Measurements from ENCODE around the gene SLC25A11. TPM values are rescaled to one million over a fixed set of nuclear protein-coding genes. Genes with fewer than 3 reads are reported as not detected.

Gene SLC25A11
- total RNA-seq, 1 donor from 2014 or later, result 59.5 TPM

DNA sequence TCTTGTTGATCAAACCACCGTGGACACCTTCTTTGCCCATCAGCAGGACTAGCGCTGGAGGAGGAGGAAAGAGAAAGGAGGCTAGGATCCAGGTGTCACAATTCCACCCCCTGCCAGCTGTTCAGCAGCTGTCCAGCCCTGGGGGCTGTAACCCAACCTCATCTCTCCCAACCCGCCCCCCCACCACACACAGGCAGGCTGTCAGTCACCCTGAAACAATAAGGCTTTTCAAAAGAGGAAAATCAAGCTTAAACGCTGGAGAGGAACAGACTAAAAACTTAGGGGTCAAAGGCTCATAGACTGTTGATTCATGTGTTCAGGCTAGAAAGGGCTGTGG, 6.1 kb upstream of the SLC25A11 start:
- H3K4me1 ChIP-seq (ENCODE audit: control insufficient read depth in 3 of 3, insufficient read depth in 3 of 3, low read length in 3 of 3), result peaks cover 42 to 66% (median 50%) of the 10 kb centered on the region in 3 donors
- peak overlapping the region; percentile 58 to 95 (median 68) for H3K4me3 ChIP-seq (ENCODE audit: low read length in 3 of 3)
- H3K36me3 ChIP-seq (ENCODE audit: control insufficient read depth in 3 of 3, insufficient read depth in 3 of 3, low read length in 3 of 3), result peaks cover 38 to 42% (median 41%) of the 10 kb centered on the region in 3 donors
- H3K27me3 ChIP-seq (ENCODE audit: control insufficient read depth in 3 of 3, insufficient read depth in 3 of 3, low read length in 3 of 3), result no peaks in the 10 kb centered on the region
- H3K9me3 ChIP-seq (ENCODE audit: control insufficient read depth in 3 of 3, low read length in 3 of 3), result no peaks in the 10 kb centered on the region
- peak overlapping the region; percentile 98 for H3K27ac ChIP-seq (ENCODE audit: low read depth, low read length)
- peak overlapping the region in 2 of 3 donors; percentile 51 to 65 for H3K9ac ChIP-seq (ENCODE audit: low read depth in 1 of 3, low read length in 3 of 3)

DNA sequence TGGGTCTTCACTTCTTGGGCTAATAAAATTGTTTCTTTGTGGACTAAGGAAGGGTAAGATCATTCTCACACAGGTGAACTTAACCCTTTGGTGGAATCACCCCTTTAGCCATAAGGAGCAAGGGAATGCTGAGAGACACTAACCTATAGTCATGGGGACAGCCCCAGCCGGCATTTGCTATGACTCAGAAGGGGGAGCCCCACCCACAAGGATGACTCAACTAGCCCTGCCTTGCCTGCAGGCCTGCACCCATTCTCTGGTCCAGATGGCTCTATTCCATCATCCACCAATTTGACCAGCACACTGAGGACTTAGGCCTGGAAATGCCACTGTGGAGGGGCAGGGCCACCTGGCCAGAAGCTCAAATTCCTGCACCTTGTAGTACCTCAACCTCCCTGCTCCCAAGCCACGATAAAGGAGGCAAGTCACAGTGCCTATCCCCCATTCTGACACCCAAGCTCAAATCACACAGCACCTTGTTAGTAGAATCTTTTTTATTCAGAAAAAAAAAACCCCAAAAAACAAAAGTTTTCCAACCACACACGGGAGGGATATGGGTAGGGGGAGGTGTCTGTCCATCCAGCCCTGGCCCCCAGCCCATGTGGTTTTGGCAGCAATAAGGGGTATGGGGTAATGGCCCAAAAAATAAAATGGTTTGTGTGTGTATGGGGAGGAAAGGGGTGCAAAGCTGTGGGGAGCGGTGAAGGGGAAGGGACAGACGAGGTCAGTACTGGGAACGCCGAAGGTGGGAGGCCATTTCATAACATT, 5.5 kb upstream of the SLC25A11 start:
- Histone ChIP-seq H3K27ac (ENCODE audit: low read depth, low read length) (peak overlapping the region; percentile 81), H3K4me1 (ENCODE audit: control insufficient read depth in 3 of 3, insufficient read depth in 3 of 3, low read length in 3 of 3) (peaks cover 42 to 66% (median 49%) of the 10 kb centered on the region in 3 donors), H3K4me3 (ENCODE audit: low read length in 3 of 3) (peak overlapping the region; percentile 23 to 46 (median 45)), H3K27me3 (ENCODE audit: control insufficient read depth in 3 of 3, insufficient read depth in 3 of 3, low read length in 3 of 3) (no peaks in the 10 kb centered on the region), H3K9ac (ENCODE audit: low read depth in 1 of 3, low read length in 3 of 3) (peak overlapping the region; percentile 43 to 65 (median 51)), H3K9me3 (ENCODE audit: control insufficient read depth in 3 of 3, low read length in 3 of 3) (no peaks in the 10 kb centered on the region), H3K36me3 (ENCODE audit: control insufficient read depth in 3 of 3, insufficient read depth in 3 of 3, low read length in 3 of 3) (peaks cover 38 to 42% (median 41%) of the 10 kb centered on the region in 3 donors)

DNA sequence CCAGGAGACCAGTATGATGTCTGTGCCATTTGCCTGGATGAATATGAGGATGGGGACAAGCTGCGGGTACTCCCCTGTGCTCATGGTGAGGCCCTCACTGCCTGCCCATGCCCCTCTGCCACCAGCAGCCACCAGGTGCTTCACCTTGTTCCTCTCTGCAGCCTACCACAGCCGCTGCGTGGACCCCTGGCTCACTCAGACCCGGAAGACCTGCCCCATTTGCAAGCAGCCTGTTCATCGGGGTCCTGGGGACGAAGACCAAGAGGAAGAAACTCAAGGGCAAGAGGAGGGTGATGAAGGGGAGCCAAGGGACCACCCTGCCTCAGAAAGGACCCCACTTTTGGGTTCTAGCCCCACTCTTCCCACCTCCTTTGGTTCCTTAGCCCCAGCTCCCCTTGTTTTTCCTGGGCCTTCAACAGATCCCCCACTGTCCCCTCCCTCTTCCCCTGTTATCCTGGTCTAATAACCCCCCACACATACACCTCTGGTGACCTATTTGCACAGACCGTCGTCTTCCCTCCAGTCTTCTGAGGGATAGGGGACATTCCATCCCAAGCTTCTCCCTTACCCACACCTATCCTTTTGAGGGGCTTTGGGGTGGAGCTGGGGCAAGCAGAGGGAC, 4.8 kb upstream of the SLC25A11 start:
- Histone ChIP-seq H3K27ac (ENCODE audit: low read depth, low read length) (peak overlapping the region; percentile 81), H3K4me3 (ENCODE audit: low read length in 3 of 3) (peak overlapping the region in 1 of 3 donors; percentile 46), H3K4me1 (ENCODE audit: control insufficient read depth in 3 of 3, insufficient read depth in 3 of 3, low read length in 3 of 3) (peaks cover 42 to 62% (median 47%) of the 10 kb centered on the region in 3 donors), H3K27me3 (ENCODE audit: control insufficient read depth in 3 of 3, insufficient read depth in 3 of 3, low read length in 3 of 3) (no peaks in the 10 kb centered on the region), H3K9ac (ENCODE audit: low read depth in 1 of 3, low read length in 3 of 3) (peak overlapping the region; percentile 16 to 53 (median 51)), H3K36me3 (ENCODE audit: control insufficient read depth in 3 of 3, insufficient read depth in 3 of 3, low read length in 3 of 3) (peaks cover 38 to 42% (median 41%) of the 10 kb centered on the region in 3 donors), H3K9me3 (ENCODE audit: control insufficient read depth in 3 of 3, low read length in 3 of 3) (no peaks in the 10 kb centered on the region)

DNA sequence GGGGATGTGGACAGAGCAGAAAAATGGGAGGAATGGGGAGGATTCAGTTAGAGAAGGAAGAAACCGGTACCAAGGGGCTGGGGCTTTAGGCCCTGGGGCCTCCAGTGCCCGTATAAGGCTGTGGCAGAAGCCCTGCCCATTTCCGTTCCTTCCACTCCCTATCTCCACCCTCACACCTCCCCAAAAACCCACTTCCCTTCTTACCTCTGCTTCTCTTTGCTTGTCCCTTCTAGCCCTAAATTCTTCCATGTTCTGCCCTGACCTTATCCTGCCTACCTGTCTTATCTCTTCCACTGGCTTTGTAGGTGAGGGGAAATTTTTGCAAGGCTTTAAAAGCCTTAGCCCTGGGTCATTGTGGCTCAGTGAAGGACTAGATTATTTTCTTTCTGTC, 4.3 kb upstream of the SLC25A11 start:
- H3K4me3 ChIP-seq (ENCODE audit: low read length in 3 of 3), result no peak overlapping the region
- H3K36me3 ChIP-seq (ENCODE audit: control insufficient read depth in 3 of 3, insufficient read depth in 3 of 3, low read length in 3 of 3), result peaks cover 38 to 44% (median 41%) of the 10 kb centered on the region in 3 donors
- H3K27me3 ChIP-seq (ENCODE audit: control insufficient read depth in 3 of 3, insufficient read depth in 3 of 3, low read length in 3 of 3), result no peaks in the 10 kb centered on the region
- H3K9me3 ChIP-seq (ENCODE audit: control insufficient read depth in 3 of 3, low read length in 3 of 3), result no peaks in the 10 kb centered on the region
- peak overlapping the region; percentile 81 for H3K27ac ChIP-seq (ENCODE audit: low read depth, low read length)
- H3K9ac ChIP-seq (ENCODE audit: low read depth in 1 of 3, low read length in 3 of 3), result peak overlapping the region in 1 of 3 donors; percentile 51
- H3K4me1 ChIP-seq (ENCODE audit: control insufficient read depth in 3 of 3, insufficient read depth in 3 of 3, low read length in 3 of 3), result peaks cover 43 to 67% (median 49%) of the 10 kb centered on the region in 3 donors

DNA sequence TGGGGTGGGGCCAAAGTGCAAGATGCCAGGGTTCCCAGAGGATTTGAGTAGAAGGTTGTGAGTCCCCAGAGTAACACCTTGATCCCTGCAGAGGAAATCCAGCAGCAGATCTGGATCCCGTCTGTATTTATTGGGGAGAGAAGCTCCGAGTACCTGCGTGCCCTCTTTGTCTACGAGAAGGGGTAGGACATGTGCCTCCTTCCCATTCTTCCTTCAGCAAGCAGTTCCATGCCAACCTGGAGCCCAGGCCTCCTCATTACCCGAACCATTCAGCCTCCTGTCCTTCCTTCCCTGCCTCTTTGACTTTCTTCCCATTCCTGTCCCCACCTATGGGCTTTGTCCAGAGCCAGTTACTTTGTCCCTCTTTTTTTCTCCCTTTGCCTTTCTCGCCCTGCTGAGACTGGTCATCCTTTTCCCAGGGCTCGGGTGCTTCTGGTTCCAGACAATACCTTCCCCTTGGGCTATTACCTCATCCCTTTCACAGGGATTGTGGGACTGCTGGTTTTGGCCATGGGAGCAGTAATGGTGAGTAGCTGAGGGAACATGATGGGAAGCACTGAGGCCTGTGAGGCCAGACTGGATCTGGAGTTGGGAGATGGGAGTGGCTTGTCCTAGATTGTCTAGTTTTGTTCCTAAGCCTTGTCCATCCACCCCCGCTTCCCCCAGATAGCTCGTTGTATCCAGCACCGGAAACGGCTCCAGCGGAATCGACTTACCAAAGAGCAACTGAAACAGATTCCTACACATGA, 3.1 kb upstream of the SLC25A11 start:
- no peak overlapping the region for H3K27ac ChIP-seq (ENCODE audit: low read depth, low read length)
- H3K9me3 ChIP-seq (ENCODE audit: control insufficient read depth in 3 of 3, low read length in 3 of 3), result no peaks in the 10 kb centered on the region
- H3K9ac ChIP-seq (ENCODE audit: low read depth in 1 of 3, low read length in 3 of 3), result peak overlapping the region in 1 of 3 donors; percentile 33
- H3K4me3 ChIP-seq (ENCODE audit: low read length in 3 of 3), result no peak overlapping the region
- H3K27me3 ChIP-seq (ENCODE audit: control insufficient read depth in 3 of 3, insufficient read depth in 3 of 3, low read length in 3 of 3), result no peaks in the 10 kb centered on the region
- peaks cover 46 to 54% (median 46%) of the 10 kb centered on the region in 3 donors for H3K36me3 ChIP-seq (ENCODE audit: control insufficient read depth in 3 of 3, insufficient read depth in 3 of 3, low read length in 3 of 3)
- H3K4me1 ChIP-seq (ENCODE audit: control insufficient read depth in 3 of 3, insufficient read depth in 3 of 3, low read length in 3 of 3), result peaks cover 56 to 76% (median 59%) of the 10 kb centered on the region in 3 donors

DNA sequence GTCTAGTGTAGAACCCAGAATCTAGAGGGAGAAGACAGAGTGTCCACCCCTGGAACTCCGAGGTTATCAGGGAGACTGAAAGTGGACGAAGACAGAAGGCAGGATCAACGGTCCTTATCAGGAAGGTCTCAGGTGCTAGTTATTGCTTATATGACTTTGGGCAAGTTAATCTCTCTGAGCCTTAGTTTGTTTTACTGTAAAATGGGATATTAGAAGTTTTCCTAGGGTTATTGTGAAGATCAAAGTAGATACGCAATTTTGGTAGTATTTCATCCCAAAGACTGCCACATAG, 1.4 kb upstream of the SLC25A11 start:
- H3K27ac ChIP-seq (ENCODE audit: low read depth, low read length), result peak overlapping the region; percentile 92

DNA sequence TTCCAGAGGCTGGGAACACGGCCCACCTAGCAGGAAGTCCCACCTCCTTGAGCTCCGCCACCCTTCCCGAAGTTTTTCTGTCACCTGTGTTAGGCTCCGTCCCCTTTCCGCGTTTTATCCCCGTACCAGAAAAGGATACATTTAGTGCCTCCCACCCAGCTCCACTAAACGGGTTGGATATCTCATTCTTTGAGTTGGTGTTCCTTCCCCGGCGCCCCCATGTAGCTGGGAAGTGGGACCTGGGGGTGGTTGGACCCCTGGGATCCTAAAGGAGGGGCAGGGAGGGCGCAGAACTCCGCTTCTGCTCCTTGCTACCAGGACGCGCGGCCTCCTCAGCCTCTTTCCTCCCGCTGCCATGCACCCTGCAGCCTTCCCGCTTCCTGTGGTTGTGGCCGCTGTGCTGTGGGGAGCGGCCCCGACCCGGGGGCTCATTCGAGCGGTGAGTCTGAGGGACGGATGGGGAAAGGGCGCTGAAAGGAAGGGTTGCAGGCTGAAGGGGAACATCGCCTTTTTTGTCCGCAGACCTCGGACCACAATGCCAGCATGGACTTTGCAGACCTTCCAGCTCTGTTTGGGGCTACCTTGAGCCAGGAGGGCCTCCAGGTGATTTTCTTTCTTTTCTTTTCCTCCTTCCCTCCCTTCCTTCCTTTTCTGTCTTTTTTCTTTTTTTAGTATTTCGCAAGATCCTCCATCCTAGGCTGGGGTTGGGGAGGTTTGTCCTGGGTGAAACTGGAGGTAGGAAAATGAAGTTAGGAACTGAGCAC, 891 bp upstream of the SLC25A11 start:
- H3K9ac ChIP-seq (ENCODE audit: low read depth in 1 of 3, low read length in 3 of 3), result peak overlapping the region; percentile 94 to 99 (median 98)
- H3K4me3 ChIP-seq (ENCODE audit: low read length in 3 of 3), result peak overlapping the region; percentile 81 to 95 (median 91)
- H3K9me3 ChIP-seq (ENCODE audit: control insufficient read depth in 3 of 3, low read length in 3 of 3), result no peaks in the 10 kb centered on the region
- peaks cover 59 to 81% (median 68%) of the 10 kb centered on the region in 3 donors for H3K4me1 ChIP-seq (ENCODE audit: control insufficient read depth in 3 of 3, insufficient read depth in 3 of 3, low read length in 3 of 3)
- peaks cover 54 to 67% (median 60%) of the 10 kb centered on the region in 3 donors for H3K36me3 ChIP-seq (ENCODE audit: control insufficient read depth in 3 of 3, insufficient read depth in 3 of 3, low read length in 3 of 3)
- no peaks in the 10 kb centered on the region for H3K27me3 ChIP-seq (ENCODE audit: control insufficient read depth in 3 of 3, insufficient read depth in 3 of 3, low read length in 3 of 3)
- peak overlapping the region; percentile 92 for H3K27ac ChIP-seq (ENCODE audit: low read depth, low read length)

More for the DNA sequence above, 1.4 kb upstream of the SLC25A11 start:
- Histone ChIP-seq H3K9ac (ENCODE audit: low read depth in 1 of 3, low read length in 3 of 3) (peak overlapping the region; percentile 94 to 99 (median 98)), H3K4me1 (ENCODE audit: control insufficient read depth in 3 of 3, insufficient read depth in 3 of 3, low read length in 3 of 3) (peaks cover 59 to 81% (median 68%) of the 10 kb centered on the region in 3 donors), H3K27me3 (ENCODE audit: control insufficient read depth in 3 of 3, insufficient read depth in 3 of 3, low read length in 3 of 3) (no peaks in the 10 kb centered on the region), H3K36me3 (ENCODE audit: control insufficient read depth in 3 of 3, insufficient read depth in 3 of 3, low read length in 3 of 3) (peaks cover 55 to 65% (median 59%) of the 10 kb centered on the region in 3 donors), H3K4me3 (ENCODE audit: low read length in 3 of 3) (peak overlapping the region; percentile 81 to 95 (median 91)), H3K9me3 (ENCODE audit: control insufficient read depth in 3 of 3, low read length in 3 of 3) (no peaks in the 10 kb centered on the region)

DNA sequence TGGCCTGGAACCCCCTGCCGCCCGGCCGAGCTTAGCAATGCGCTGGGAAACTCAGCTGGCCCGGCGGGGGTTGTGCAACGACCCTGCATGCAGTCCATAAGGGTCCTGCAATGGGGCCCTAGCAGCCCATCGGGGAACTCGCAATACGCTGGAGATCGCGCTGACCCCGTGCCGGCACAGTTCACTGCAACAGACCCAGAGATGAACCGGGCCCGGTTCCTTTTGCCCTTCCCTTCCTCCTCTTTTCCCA, 375 bp downstream of the SLC25A11 start:
- peak overlapping the region; percentile 94 to 99 (median 98) for H3K9ac ChIP-seq (ENCODE audit: low read depth in 1 of 3, low read length in 3 of 3)
- H3K27ac ChIP-seq (ENCODE audit: low read depth, low read length), result peak overlapping the region; percentile 92
- peaks cover 55 to 76% (median 65%) of the 10 kb centered on the region in 3 donors for H3K4me1 ChIP-seq (ENCODE audit: control insufficient read depth in 3 of 3, insufficient read depth in 3 of 3, low read length in 3 of 3)
- peaks cover 45 to 58% (median 50%) of the 10 kb centered on the region in 3 donors for H3K36me3 ChIP-seq (ENCODE audit: control insufficient read depth in 3 of 3, insufficient read depth in 3 of 3, low read length in 3 of 3)
- no peaks in the 10 kb centered on the region for H3K9me3 ChIP-seq (ENCODE audit: control insufficient read depth in 3 of 3, low read length in 3 of 3)
- H3K4me3 ChIP-seq (ENCODE audit: low read length in 3 of 3), result peak overlapping the region; percentile 81 to 98 (median 91)
- H3K27me3 ChIP-seq (ENCODE audit: control insufficient read depth in 3 of 3, insufficient read depth in 3 of 3, low read length in 3 of 3), result no peaks in the 10 kb centered on the region

DNA sequence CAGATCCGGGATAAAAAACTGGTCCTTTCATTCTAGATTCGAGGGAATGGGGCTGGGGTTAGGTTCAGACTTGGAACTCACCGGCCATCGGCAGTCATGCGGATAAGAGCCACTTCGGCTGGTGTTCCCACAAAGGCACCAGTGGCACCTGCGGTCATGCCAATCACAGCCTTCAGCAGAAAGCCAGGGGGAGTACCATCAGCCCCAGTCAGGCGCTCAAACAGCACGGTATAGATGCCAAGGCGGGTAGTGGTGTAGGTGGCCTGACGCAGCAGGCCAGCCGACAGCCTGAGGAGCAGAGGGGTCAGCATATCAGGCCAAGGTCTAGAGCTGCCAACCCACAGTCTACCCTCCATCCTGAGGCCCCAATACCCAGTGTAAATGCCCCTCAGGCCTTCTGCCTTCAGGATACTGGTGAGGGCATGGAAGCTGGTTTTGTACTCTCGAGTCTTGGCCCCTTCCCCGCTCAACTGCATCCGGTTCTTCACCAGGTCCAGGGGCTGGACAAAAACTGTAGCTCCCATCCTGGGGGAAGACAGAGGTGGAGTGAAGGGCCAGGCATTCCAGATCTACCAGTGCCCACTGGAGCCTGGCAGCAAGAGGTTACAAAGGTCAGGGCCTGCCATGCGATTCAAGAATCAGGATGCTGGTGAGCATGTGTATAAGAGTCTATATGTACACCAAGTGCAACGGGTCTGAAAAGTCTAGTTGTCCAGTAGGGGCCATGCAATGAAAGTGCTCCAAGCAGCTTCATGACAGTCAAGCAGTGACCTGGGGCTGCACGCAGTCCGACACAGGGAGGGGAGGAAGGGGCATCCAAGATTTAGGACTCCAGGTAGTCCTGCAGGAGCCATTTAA, 929 bp downstream of the SLC25A11 start:
- H3K9ac ChIP-seq (ENCODE audit: low read depth in 1 of 3, low read length in 3 of 3), result peak overlapping the region; percentile 94 to 99 (median 98)
- H3K27ac ChIP-seq (ENCODE audit: low read depth, low read length), result peak overlapping the region; percentile 92
- no peaks in the 10 kb centered on the region for H3K9me3 ChIP-seq (ENCODE audit: control insufficient read depth in 3 of 3, low read length in 3 of 3)
- H3K36me3 ChIP-seq (ENCODE audit: control insufficient read depth in 3 of 3, insufficient read depth in 3 of 3, low read length in 3 of 3), result peaks cover 40 to 53% (median 45%) of the 10 kb centered on the region in 3 donors
- peaks cover 61 to 80% (median 69%) of the 10 kb centered on the region in 3 donors for H3K4me1 ChIP-seq (ENCODE audit: control insufficient read depth in 3 of 3, insufficient read depth in 3 of 3, low read length in 3 of 3)
- peak overlapping the region; percentile 81 to 98 (median 91) for H3K4me3 ChIP-seq (ENCODE audit: low read length in 3 of 3)
- no peaks in the 10 kb centered on the region for H3K27me3 ChIP-seq (ENCODE audit: control insufficient read depth in 3 of 3, insufficient read depth in 3 of 3, low read length in 3 of 3)

All from skeletal muscle tissue (tissue), 4 donors.